Astrocyte (in vitro differentiated cells and primary cell): Measurements from ENCODE around the gene LTB. TPM values are rescaled to one million over a fixed set of nuclear protein-coding genes. Genes with fewer than 3 reads are reported as not detected.
A peak's percentile ranks its signal among the peaks of the same experiment; 100 is the strongest.

Source experiments
- DNase-seq: peaks from one replicate; pipeline ENCODE4 v3.0.0-alpha.2; 2010; ENCODE audit warnings: low read depth
- FAIRE-seq: peaks from 2 replicates; lab custom pipeline; 2011; peaks lifted over from hg19 to GRCh38; lab: Jason Lieb, UNC
- H2AFZ ChIP-seq: 2 replicates; pipeline ENCODE4 v1.6.0; 2012; ENCODE audit warnings: low read depth, low read length, inconsistent platforms
- H3K27ac ChIP-seq: 2 replicates; pipeline ENCODE4 v1.5.1; 2011; ENCODE audit warnings: low read depth, low read length, inconsistent platforms
- H3K27me3 ChIP-seq: 2 replicates; pipeline ENCODE4 v1.6.0; 2011; ENCODE audit warnings: low read length, inconsistent platforms; ENCODE audit not compliant: insufficient read depth
- H3K36me3 ChIP-seq: 2 replicates; pipeline ENCODE4 v1.5.1; 2011; ENCODE audit warnings: low read length, inconsistent platforms; ENCODE audit not compliant: insufficient read depth
- H3K4me1 ChIP-seq: 2 replicates; pipeline ENCODE4 v1.5.1; 2011; ENCODE audit warnings: low read length, inconsistent platforms; ENCODE audit not compliant: insufficient read depth
- H3K4me2 ChIP-seq: 2 replicates; pipeline ENCODE4 v1.6.0; 2012; ENCODE audit warnings: low read length, inconsistent platforms
- H3K4me3 ChIP-seq: 2 replicates; pipeline ENCODE4 v1.5.1; 2011; ENCODE audit warnings: low read depth, mild to moderate bottlenecking, low read length, inconsistent platforms; ENCODE audit not compliant: insufficient read depth
- H3K79me2 ChIP-seq: 2 replicates; pipeline ENCODE4 v1.6.0; 2012; ENCODE audit warnings: mild to moderate bottlenecking, low read length, inconsistent platforms; ENCODE audit not compliant: insufficient read depth
- H3K9ac ChIP-seq: 2 replicates; pipeline ENCODE4 v1.6.0; 2012; ENCODE audit warnings: mild to moderate bottlenecking, low read length, inconsistent platforms
- H3K9me3 ChIP-seq: 2 replicates; pipeline ENCODE4 v1.5.1; 2012; ENCODE audit warnings: low read depth, mild to moderate bottlenecking, low read length, inconsistent platforms; ENCODE audit not compliant: insufficient read depth
- H4K20me1 ChIP-seq: 2 replicates; pipeline ENCODE4 v1.6.0; 2012; ENCODE audit warnings: low read length, inconsistent platforms; ENCODE audit not compliant: insufficient read depth
- H3K27ac Mint-ChIP-seq: one replicate; pipeline ENCODE4 v1.8.0; 2021; ENCODE audit warnings: mild to moderate bottlenecking, mixed read lengths; ENCODE audit not compliant: unreplicated experiment
- H3K27me3 Mint-ChIP-seq: one replicate; pipeline ENCODE4 v1.8.0; 2021; ENCODE audit warnings: low read depth, mixed read lengths; ENCODE audit not compliant: unreplicated experiment
- H3K36me3 Mint-ChIP-seq: one replicate; pipeline ENCODE4 v1.8.0; 2021; ENCODE audit warnings: low read depth, mixed read lengths; ENCODE audit not compliant: unreplicated experiment
- H3K4me1 Mint-ChIP-seq: one replicate; pipeline ENCODE4 v1.8.0; 2021; ENCODE audit warnings: low read depth, mixed read lengths; ENCODE audit not compliant: unreplicated experiment
- H3K4me3 Mint-ChIP-seq: one replicate; pipeline ENCODE4 v1.8.0; 2021; ENCODE audit warnings: mild to moderate bottlenecking, moderate library complexity, mixed read lengths; ENCODE audit not compliant: unreplicated experiment
- H3K9me3 Mint-ChIP-seq: one replicate; pipeline ENCODE4 v1.8.0; 2021; ENCODE audit warnings: mild to moderate bottlenecking, mixed read lengths; ENCODE audit not compliant: unreplicated experiment
- CTCF ChIP-seq: IDR thresholded peaks from 2 replicates; pipeline ENCODE4 v1.5.1; 2011; ENCODE audit warnings: low read depth, mild to moderate bottlenecking, inconsistent platforms, low read length, moderate library complexity; ENCODE audit not compliant: insufficient read depth
- EZH2 ChIP-seq: IDR thresholded peaks from 2 replicates; pipeline ENCODE4 v1.6.1; 2012; ENCODE audit warnings: mild to moderate bottlenecking, low read length, inconsistent platforms; ENCODE audit not compliant: insufficient read depth
- total RNA-seq: library from RNA; stranded (reverse); gene quantifications from 2 replicates; pipeline ENCODE4 v1.2.1, GENCODE V29; 2021

LTB gene
- total RNA-seq, 1 donor from 2014 or later, result 0.52 TPM

- H3K4me3 Mint-ChIP-seq, result no peak overlapping the region
- H3K4me3 ChIP-seq, result no peak overlapping the region
Measured at GRCh38 chr6:31576897-31577578, 5.2 kb downstream of the LTB start.

GRCh38 chr6:31575952-31576685 lies 6.1 kb downstream of the LTB start:
- Histone ChIP-seq H3K9ac (no peak overlapping the region), H3K36me3 (no peaks in the 10 kb centered on the region), H3K4me1 (peaks cover 5% of the 10 kb centered on the region), H3K4me2 (no peak overlapping the region), H4K20me1 (no peaks in the 10 kb centered on the region), H2AFZ (no peak overlapping the region), H3K27me3 (peaks cover 3% of the 10 kb centered on the region), H3K79me2 (no peaks in the 10 kb centered on the region), H3K9me3 (no peaks in the 10 kb centered on the region), H3K27ac (no peak overlapping the region), H3K4me3 (no peak overlapping the region)
- Mint-ChIP-seq H3K9me3 (no peaks in the 10 kb centered on the region), H3K27ac (no peak overlapping the region), H3K4me3 (peak overlapping the region; percentile 40), H3K36me3 (no peaks in the 10 kb centered on the region), H3K27me3 (peaks cover 27% of the 10 kb centered on the region), H3K4me1 (peaks cover 12% of the 10 kb centered on the region)
- DNase-seq (no peak), FAIRE-seq (no peak)
- TF ChIP-seq EZH2 (no peak), CTCF (no peak)

More at GRCh38 chr6:31576897-31577578, 5.2 kb downstream of the LTB start:
- Mint-ChIP-seq H3K4me1 (peaks cover 12% of the 10 kb centered on the region), H3K9me3 (no peaks in the 10 kb centered on the region), H3K27me3 (peaks cover 21% of the 10 kb centered on the region), H3K36me3 (no peaks in the 10 kb centered on the region), H3K27ac (no peak overlapping the region)
- FAIRE-seq (no peak), DNase-seq (no peak)
- H3K9ac ChIP-seq, result no peak overlapping the region
- H3K4me1 ChIP-seq, result peaks cover 11% of the 10 kb centered on the region
- H3K27ac ChIP-seq, result no peak overlapping the region
- no peaks in the 10 kb centered on the region for H4K20me1 ChIP-seq
- no peaks in the 10 kb centered on the region for H3K36me3 ChIP-seq
- no peaks in the 10 kb centered on the region for H3K9me3 ChIP-seq
- H2AFZ ChIP-seq, result no peak overlapping the region
- peaks cover 3% of the 10 kb centered on the region for H3K27me3 ChIP-seq
- TF ChIP-seq CTCF (no peak), EZH2 (no peak)
- H3K79me2 ChIP-seq, result no peaks in the 10 kb centered on the region
- no peak overlapping the region for H3K4me2 ChIP-seq
